Measurements from ENCODE around the gene PTBP3.

Gene PTBP3

DNA sequence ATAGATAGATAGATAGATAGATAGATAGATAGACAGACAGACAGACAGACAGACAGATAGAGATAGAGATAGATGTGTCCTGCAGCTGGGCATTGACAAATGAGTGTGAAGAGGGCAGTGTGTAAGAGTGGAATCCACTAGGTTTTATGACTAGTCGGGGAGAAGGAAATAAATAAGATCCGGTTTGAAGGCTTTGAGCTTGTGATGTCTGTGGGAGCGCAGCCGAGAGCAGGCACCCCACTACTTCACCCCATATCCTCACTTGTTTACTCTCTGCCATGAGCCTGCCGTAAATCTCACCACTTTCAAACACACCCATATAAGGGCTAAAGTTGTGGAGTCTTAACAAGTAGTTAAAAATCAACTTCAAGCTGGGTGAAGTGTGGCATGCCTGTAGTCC is 156.9 kb downstream of the PTBP3 start:
- Histone ChIP-seq H3K4me3 (ENCODE audit: low read depth in 1 of 2, low read length in 1 of 2) (no peak overlapping the region), H3K9me3 (no peaks in the 10 kb centered on the region), H3K4me1 (ENCODE audit: control insufficient read depth in 1 of 2, insufficient read depth in 1 of 2, low read depth in 1 of 2, low read length in 1 of 2) (peaks cover 33 to 49% of the 10 kb centered on the region in 2 experiments), H3K27me3 (no peaks in the 10 kb centered on the region), H3K36me3 (no peaks in the 10 kb centered on the region), H3K27ac (no peak overlapping the region)
- TF ChIP-seq, protein P1, sequence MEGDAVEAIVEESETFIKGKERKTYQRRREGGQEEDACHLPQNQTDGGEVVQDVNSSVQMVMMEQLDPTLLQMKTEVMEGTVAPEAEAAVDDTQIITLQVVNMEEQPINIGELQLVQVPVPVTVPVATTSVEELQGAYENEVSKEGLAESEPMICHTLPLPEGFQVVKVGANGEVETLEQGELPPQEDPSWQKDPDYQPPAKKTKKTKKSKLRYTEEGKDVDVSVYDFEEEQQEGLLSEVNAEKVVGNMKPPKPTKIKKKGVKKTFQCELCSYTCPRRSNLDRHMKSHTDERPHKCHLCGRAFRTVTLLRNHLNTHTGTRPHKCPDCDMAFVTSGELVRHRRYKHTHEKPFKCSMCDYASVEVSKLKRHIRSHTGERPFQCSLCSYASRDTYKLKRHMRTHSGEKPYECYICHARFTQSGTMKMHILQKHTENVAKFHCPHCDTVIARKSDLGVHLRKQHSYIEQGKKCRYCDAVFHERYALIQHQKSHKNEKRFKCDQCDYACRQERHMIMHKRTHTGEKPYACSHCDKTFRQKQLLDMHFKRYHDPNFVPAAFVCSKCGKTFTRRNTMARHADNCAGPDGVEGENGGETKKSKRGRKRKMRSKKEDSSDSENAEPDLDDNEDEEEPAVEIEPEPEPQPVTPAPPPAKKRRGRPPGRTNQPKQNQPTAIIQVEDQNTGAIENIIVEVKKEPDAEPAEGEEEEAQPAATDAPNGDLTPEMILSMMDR (IDR thresholded peaks at IDR 0.05) = no peak

DNA sequence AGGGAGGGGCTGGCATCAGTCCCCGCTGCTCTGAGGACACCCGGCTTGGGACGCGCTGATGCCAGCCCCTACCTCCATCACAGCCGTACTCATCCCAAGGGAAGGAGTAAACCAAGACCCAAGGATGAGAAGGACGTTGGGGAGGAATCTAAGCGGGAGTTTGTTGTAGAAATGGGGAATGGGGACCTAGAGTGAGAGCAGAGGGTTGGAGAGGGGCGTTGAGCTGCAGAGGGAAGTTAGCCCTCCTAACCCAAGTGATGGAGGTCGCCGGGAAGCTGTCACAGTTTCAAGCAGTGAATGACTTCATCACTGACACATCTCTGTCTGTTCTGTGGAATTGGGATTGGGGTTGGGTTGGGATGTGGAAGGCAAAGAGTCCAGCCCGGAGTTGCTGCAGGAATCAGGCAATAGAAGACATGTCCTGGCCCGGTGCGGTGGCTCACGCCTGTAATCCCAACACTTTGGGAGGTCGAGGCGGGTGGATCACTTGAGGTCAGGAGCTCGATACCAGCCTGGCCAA is 157.6 kb downstream of the PTBP3 start:
- Histone ChIP-seq H3K36me3 (no peaks in the 10 kb centered on the region), H3K4me3 (ENCODE audit: low read depth in 1 of 2, low read length in 1 of 2) (peak overlapping the region; percentile 61), H3K9me3 (no peaks in the 10 kb centered on the region), H3K27ac (no peak overlapping the region), H3K4me1 (ENCODE audit: control insufficient read depth in 1 of 2, insufficient read depth in 1 of 2, low read depth in 1 of 2, low read length in 1 of 2) (peaks cover 26 to 50% of the 10 kb centered on the region in 2 experiments), H3K27me3 (no peaks in the 10 kb centered on the region)
- TF ChIP-seq, protein P1 (IDR thresholded peaks at IDR 0.05) = no peak

DNA sequence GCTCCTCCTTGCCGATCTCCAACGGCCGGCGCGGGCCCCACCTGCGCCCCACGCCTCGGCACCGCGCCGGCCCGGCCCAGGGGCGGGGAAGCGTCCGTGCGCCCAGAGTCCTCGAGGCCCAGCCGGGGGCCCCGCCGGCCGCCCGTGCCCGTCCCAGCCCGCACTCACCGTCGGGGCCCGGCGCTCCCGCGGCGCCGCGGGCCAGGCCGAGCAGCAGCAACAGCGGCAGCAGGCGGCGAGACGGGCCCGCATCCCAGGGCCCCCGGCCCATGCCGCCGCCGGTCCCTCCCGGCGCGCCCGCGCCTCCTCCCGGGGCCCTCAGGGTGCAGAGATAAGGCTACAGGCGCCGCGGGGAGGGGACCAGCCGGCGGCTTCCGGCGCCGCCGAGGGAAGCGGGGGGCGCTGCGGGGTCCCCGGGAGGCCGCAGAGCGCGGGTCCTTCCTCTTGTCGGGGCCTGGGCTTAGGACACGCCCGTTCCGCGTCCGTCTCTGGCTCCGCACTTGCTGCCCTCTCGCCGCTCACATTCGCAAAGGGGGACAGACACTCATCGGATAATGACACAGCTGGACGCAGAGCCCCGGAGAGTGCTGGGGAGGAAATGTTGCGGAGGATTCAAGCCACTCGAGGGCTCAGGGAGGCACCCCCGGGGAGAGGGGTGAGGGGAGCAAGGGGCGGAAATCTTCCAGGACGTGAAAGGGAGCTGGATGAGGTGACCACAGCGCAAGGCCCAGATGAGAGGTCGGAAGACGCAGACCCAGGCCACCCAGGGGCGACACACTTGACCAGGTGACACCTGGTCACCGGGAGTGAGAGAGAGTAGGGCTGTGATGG is 158.2 kb downstream of the PTBP3 start, which contains the start of gene SUSD1:
Gene SUSD1, minus strand, starts transcription at position 333 of the 831 bp plus-strand sequence. Its CDS starts 62 bp downstream, at position 271.
- Histone ChIP-seq H3K36me3 (no peaks in the 10 kb centered on the region), H3K27ac (peak within 1 kb of the TSS; percentile 74), H3K4me3 (ENCODE audit: low read depth in 1 of 2, low read length in 1 of 2) (peak within 1 kb of the TSS; percentile 61 to 65), H3K27me3 (no peaks in the 10 kb centered on the region), H3K4me1 (ENCODE audit: control insufficient read depth in 1 of 2, insufficient read depth in 1 of 2, low read depth in 1 of 2, low read length in 1 of 2) (peaks cover 19 to 45% of the 10 kb centered on the region in 2 experiments), H3K9me3 (no peaks in the 10 kb centered on the region)
- TF ChIP-seq, protein P1 (IDR thresholded peaks at IDR 0.05) = no peak

DNA sequence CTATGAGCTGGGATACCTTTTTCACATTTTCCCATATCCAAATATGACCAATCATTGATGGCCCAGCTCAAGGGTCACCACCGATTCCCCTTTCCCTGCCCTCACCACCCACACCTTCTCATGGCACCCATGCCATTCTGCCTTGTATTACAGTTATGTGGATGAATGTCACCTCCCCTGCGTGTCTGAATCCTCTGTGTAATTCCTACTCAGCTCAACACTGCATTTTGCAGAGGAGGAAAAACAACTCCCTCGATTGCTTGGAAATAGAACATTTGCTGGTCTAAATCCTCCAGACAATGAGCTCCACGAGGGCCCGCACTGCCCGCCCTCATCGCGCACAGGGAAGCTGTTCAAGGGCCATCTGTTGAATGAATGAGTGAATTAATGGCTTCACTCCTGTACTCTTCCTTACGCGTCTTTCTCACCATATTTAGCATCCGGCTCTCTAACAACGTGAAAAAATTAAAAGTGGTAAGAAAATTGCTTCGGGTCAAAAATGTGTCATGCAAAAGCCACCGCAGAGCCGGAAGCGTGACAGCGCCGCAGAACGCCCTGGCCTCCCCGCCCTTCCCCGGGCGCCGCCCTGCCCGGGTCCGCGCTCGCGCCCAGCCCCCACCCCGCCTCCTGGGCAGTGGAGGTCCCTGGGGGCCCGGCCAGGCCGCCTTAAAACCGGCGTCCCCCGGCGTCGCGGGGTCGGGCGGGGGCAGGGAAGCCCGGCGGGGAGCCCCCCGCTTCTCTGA is 159.0 kb downstream of the PTBP3 start:
- peak overlapping the region; percentile 61 to 65 for H3K4me3 ChIP-seq (ENCODE audit: low read depth in 1 of 2, low read length in 1 of 2)
- H3K27ac ChIP-seq = peak overlapping the region; percentile 74
- no peaks in the 10 kb centered on the region for H3K36me3 ChIP-seq
- TF ChIP-seq, protein P1 (IDR thresholded peaks at IDR 0.05) = no peak
- H3K4me1 ChIP-seq (ENCODE audit: control insufficient read depth in 1 of 2, insufficient read depth in 1 of 2, low read depth in 1 of 2, low read length in 1 of 2) = peaks cover 14 to 38% of the 10 kb centered on the region in 2 experiments
- H3K27me3 ChIP-seq = no peaks in the 10 kb centered on the region
- no peaks in the 10 kb centered on the region for H3K9me3 ChIP-seq

DNA sequence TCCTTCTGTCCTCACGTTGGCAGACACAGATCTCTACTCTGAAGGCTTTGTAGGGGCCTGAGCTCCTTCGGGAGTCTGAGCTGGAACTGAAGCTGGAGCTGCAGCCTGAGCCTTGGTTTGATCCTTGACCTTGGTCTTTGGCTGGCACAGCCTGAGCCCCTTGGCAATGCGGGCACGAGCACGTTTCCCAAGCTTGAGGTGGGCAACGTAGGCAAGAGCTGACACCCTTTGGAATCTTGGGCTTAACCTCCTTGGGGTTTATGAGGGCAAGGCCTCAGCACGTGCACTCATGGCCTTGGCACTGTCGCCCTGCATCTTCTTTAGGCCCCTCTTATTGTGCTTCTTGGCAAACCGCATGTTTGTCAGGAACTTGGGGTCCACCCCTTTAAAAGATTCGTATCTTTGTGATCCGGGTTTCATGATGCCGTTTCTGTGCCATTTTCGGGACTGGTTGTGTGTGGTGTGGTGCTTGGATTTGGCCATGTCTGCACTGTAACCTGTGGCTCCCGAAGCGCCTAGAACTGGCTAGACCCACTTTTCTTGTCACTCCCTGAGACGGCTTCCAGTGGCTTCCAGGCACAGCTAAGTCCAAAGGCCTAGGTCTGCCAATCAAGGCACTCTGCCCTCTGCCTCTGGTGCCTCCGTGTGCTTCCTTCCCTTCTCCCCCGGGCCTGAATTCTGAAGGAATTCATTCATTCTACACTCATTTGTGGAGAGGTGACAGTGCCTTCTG is 159.8 kb downstream of the PTBP3 start:
- Histone ChIP-seq H3K9me3 (no peaks in the 10 kb centered on the region), H3K4me1 (ENCODE audit: control insufficient read depth in 1 of 2, insufficient read depth in 1 of 2, low read depth in 1 of 2, low read length in 1 of 2) (peaks cover 14 to 38% of the 10 kb centered on the region in 2 experiments), H3K27ac (peak overlapping the region; percentile 74), H3K4me3 (ENCODE audit: low read depth in 1 of 2, low read length in 1 of 2) (peak overlapping the region; percentile 61 to 65), H3K36me3 (no peaks in the 10 kb centered on the region), H3K27me3 (no peaks in the 10 kb centered on the region)
- TF ChIP-seq, protein P1 (IDR thresholded peaks at IDR 0.05) = no peak
